ENCODE measurements around the gene ETFDH.

- no peak for TF ChIP-seq CTCF (IDR thresholded peaks at IDR 0.05; ENCODE audit: low read depth, low read length)
- TF ChIP-seq EZH2phosphoT487 (IDR thresholded peaks at IDR 0.05; ENCODE audit: low read depth) = no peak
Measured at GRCh38 chr4:158704274-158704673, 32.2 kb downstream of the ETFDH start.

Data from OCI-LY3 (cell line).